Fibroblast of villous mesenchyme (primary cell): Measurements from ENCODE around the gene CELF4. TPM values are rescaled to one million over a fixed set of nuclear protein-coding genes. Genes with fewer than 3 reads are reported as not detected.

Experiments used
- DNase-seq: peaks from one replicate; pipeline ENCODE4 v3.0.0-alpha.2; 2010; ENCODE audit warnings: low read depth
- H3K4me3 ChIP-seq: 2 replicates; pipeline ENCODE4 v1.5.1; 2011; ENCODE audit warnings: low read depth, mild to moderate bottlenecking, low read length
- total RNA-seq: library from RNA; depleted of rRNA; stranded (reverse); fragments of >200 nt; gene quantifications from 2 replicates; pipeline ENCODE4 v1.2.3, GENCODE V29; 2012
- TF ChIP-seq, protein P1 (sequence below): IDR thresholded peaks from 2 replicates; pipeline ENCODE4 v1.5.1; 2012; ENCODE audit warnings: low read depth, mild to moderate bottlenecking, low read length; ENCODE audit not compliant: insufficient read depth

Gene CELF4
- total RNA-seq, 1 donor: not detected

DNA sequence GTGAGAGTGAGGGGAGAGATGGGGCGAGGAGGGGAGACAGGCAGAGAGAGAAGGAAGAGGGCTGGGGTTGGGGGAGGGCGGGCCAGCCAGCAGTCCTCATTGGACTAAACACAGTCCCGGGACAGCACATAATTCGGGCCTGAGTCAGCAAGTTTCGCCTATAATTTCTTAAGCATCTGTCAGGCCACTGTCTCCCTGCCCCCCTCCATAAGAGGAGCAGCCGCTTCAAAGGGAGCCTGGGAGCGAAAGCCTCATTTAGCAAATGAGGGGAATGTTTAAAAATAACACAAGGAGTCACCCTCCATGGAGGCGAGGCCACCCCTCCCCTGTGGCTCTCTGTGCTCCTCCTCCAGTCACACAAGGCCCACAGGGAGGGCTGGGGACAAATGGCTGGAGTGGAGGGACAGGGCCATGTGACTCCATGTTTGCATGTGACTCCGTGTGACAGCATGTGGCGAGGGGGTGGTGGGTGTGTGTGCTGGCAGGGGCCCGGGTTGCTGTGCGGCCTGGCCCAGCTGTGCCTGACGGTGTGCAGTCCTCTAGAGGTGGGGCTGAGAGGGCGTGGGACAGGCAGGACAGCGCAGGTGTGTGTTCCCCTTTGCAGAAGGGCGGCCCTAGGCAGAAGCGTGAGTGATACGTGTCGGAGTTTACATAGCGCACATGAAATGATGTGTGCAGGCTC, 162.4 kb downstream of the CELF4 start:
- TF ChIP-seq, protein P1, sequence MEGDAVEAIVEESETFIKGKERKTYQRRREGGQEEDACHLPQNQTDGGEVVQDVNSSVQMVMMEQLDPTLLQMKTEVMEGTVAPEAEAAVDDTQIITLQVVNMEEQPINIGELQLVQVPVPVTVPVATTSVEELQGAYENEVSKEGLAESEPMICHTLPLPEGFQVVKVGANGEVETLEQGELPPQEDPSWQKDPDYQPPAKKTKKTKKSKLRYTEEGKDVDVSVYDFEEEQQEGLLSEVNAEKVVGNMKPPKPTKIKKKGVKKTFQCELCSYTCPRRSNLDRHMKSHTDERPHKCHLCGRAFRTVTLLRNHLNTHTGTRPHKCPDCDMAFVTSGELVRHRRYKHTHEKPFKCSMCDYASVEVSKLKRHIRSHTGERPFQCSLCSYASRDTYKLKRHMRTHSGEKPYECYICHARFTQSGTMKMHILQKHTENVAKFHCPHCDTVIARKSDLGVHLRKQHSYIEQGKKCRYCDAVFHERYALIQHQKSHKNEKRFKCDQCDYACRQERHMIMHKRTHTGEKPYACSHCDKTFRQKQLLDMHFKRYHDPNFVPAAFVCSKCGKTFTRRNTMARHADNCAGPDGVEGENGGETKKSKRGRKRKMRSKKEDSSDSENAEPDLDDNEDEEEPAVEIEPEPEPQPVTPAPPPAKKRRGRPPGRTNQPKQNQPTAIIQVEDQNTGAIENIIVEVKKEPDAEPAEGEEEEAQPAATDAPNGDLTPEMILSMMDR: no peak

DNA sequence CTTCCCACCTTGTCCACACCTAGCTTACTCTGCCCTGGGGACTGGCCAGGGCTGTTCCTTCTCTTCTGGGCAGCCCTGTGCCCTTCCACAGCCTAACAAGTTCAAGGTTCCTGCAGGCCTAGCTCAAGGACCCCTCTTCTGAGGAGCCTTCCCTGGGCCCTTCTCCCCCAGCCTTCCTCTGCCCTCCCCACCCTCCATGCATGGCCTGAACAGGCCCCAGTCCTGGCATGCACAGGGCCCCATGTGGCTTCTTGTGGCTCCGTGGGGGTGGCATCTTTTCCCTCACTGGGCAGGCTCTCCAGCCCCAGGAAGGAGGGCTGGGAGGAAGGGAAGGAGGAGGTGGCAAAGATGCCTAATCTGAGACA, 162.9 kb downstream of the CELF4 start:
- TF ChIP-seq, protein P1: no peak
- no peak overlapping the region for H3K4me3 ChIP-seq
- no peak for DNase-seq

More for the DNA sequence above, 162.4 kb downstream of the CELF4 start:
- no peak overlapping the region for H3K4me3 ChIP-seq
- peak; percentile 77 for DNase-seq

DNA sequence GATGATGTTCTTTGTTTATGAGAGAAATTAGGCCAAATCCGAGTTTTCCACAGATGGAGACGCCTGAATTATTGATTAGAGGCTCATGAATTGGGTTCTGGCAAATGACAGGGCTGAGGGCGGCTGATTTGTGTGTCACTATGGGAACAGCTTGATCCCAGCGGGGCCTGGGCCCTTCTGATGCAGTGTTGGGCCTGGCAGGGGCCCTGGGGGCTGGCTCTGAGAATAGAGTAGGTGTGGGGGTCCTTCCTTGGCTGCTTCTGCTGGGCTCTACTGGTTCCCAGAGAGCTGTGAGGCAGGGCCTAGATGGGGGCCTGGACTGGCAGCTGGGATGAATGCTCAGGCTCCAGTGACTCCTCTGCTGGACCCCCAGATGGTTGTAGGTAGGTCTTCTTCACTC, 164.8 kb downstream of the CELF4 start:
- TF ChIP-seq, protein P1: no peak
- no peak for DNase-seq
- no peak overlapping the region for H3K4me3 ChIP-seq

DNA sequence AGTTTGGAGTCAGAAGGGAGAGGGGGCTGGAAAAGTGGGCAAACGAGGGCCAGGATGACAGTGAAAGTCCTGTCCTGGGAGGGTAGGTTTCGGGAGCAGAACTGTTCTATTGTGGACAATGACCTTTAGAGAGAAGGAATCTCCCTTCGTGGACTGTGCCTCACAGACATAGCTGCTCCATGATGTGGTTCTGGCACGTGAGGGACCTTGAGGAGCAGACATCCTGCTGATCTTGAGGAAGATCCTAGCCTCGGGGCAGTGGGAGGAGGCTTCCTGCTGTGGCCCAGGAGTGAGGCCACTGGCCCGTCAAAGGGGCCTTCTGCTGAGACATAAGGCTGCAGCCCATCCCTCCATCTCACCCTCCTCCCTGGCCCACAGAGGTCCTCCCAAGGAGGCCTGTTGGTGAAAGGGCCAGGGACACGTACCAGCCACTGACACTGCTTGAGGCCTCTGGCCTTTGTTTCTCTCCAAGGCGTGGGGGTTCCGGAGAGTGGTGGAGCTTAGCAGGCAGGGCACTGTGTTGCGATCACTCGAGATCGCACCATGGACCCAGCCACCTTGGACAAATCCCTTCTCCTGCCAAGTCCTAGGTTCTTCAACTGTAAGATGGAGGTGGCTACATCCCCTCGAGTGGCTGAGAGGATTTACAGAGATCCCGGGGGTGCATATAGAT, 167.2 kb downstream of the CELF4 start:
- TF ChIP-seq, protein P1: no peak
- no peak overlapping the region for H3K4me3 ChIP-seq
- no peak for DNase-seq

DNA sequence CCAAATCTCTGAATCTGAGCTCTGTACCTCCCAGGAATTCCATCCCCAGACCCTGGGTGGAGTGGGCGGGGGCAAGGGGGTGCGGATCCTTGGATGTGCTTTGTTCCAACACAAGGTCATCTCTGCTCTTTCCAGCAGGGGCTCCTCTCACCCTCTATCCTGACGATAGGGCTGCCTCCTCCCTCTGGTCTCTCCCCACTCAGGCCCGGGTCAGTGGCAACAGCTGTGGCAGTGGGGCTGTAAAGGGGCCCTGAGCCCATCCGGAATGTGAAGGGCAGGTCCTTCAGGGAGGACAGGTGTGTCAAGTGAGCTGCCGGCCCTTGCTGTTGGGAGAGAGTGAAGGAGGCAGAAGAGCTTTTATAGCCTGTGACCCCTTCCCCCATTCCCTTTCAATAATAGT, 167.8 kb downstream of the CELF4 start:
- H3K4me3 ChIP-seq: no peak overlapping the region
- TF ChIP-seq, protein P1: no peak
- DNase-seq: no peak

DNA sequence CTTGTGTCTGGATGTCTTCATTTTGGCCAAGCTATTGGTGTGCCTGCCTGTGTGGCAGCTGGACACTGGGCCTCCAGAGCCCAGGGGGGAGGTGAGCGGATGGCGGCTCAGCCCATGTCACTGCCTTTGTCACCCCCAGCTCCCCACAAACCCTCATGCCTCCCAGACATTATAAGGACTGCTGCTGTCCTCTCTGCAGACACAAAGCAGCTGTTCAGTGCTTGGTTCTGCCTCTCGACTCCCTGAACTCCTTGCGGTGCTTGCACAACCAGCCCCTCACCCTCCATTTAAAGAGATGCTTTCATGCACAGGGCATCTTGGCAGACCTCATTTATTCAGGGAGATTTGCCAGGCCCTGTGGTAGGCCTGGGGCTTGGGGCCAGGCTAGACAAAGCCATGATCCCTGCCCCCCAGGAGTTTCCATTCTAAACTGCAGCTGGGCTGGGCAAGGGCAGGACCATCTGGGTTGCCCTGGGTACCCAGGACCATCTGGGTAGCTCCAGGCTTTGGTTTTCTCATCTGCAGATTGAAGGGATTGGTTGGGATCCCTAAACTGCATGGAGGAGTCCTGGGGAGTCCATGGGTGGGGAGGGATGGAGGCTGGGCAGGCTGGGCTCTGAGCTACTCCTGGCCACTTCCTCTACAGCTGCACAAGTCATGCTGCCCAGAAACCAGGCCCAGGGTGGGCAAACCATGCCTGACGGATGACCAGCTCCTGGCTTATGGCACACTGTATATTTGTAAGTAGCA, 168.5 kb downstream of the CELF4 start:
- no peak overlapping the region for H3K4me3 ChIP-seq
- DNase-seq: no peak
- TF ChIP-seq, protein P1: no peak
